GM12878 (cell line): ENCODE measurements around the gene PTCH2. TPM values are rescaled to one million over a fixed set of nuclear protein-coding genes. Genes with fewer than 3 reads are reported as not detected.

Experiments used
- ATAC-seq: fragments of 200-7000 bp; cut with Tn5 transposase; 3 replicates; pipeline ENCODE4 v1.9.1; 2020; ENCODE audit warnings: mild to moderate bottlenecking, moderate library complexity
- BruUV-seq: library from RNA; stranded (reverse); fragments of 400-500 nt; replicated peaks from 2 replicates; lab custom pipeline; 2021; lab: Mats Ljungman, UMichigan
- CTCF ChIA-PET: fragments of 300-600 bp; sonication (Branson Sonifier 250); formaldehyde crosslinking; extraction: SDS; loops from one replicate; lab custom pipeline; 2021; ENCODE audit warnings: inconsistent platforms; lab: Yijun Ruan, JAX
- POLR2A ChIA-PET: fragments of 350-600 bp; formaldehyde crosslinking; extraction: SDS; loops from one replicate; lab custom pipeline; 2021; ENCODE audit warnings: inconsistent platforms; lab: Charles Lee
- RAD21 ChIA-PET: fragments of 300-600 bp; sonication (Branson Sonifier 250); formaldehyde crosslinking; loops from one replicate; lab custom pipeline; 2023; ENCODE audit warnings: antibody characterized with exemption; ENCODE audit not compliant: unreplicated experiment; lab: Charles Lee
- SMC1A ChIA-PET: fragments of 300-600 bp; sonication (Branson Sonifier 250); formaldehyde crosslinking; loops from one replicate; lab custom pipeline; 2023; ENCODE audit not compliant: unreplicated experiment, uncharacterized antibody; lab: Charles Lee
- DNase-seq: peaks from one replicate; pipeline ENCODE4 v3.0.0-alpha.2; 2011; ENCODE audit warnings: low read depth, low spot score
- FAIRE-seq: peaks from 3 replicates; lab custom pipeline; 2011; peaks lifted over from hg19 to GRCh38; lab: Jason Lieb, UNC
- H2AFZ ChIP-seq: 2 replicates; pipeline ENCODE4 v1.6.0; 2011; ENCODE audit warnings: low read depth, low read length, control low read depth; ENCODE audit not compliant: control insufficient read depth
- H3K27ac ChIP-seq: 2 replicates; pipeline ENCODE4 v1.5.1; 2011; ENCODE audit warnings: control low read depth; ENCODE audit not compliant: control insufficient read depth, insufficient read depth
- H3K27me3 ChIP-seq, 2 experiments: replicated peaks in 1 of 2; 2 replicates each; pipeline versions ENCODE4 v1.6.0 to v1.6.1; 2011; ENCODE audit warnings: low read length in 1 of 2; ENCODE audit not compliant: control insufficient read depth in 2 of 2, insufficient read depth in 2 of 2
- H3K36me3 ChIP-seq, 2 experiments: 2 replicates each; pipeline ENCODE4 v1.5.1; 2011; ENCODE audit warnings: low read length in 1 of 2; ENCODE audit not compliant: control insufficient read depth in 2 of 2, insufficient read depth in 2 of 2
- H3K4me1 ChIP-seq: 2 replicates; pipeline ENCODE4 v1.6.1; 2011; ENCODE audit warnings: mild to moderate bottlenecking, low read length, moderate library complexity, mixed read lengths; ENCODE audit not compliant: control insufficient read depth, insufficient read depth
- H3K4me2 ChIP-seq: 2 replicates; pipeline ENCODE4 v1.6.0; 2011; ENCODE audit warnings: control low read depth; ENCODE audit not compliant: control insufficient read depth, insufficient read depth
- H3K4me3 ChIP-seq: fragments of 200-600 bp; sonication (generic); 2 replicates; pipeline ENCODE4 v1.5.1; 2016
- H3K79me2 ChIP-seq: 2 replicates; pipeline ENCODE4 v1.6.0; 2011; ENCODE audit warnings: low read length; ENCODE audit not compliant: control insufficient read depth, insufficient read depth
- H3K9ac ChIP-seq: 2 replicates; pipeline ENCODE4 v1.8.0; 2011; ENCODE audit warnings: low read length, control low read depth, mixed read lengths; ENCODE audit not compliant: control insufficient read depth, insufficient read depth
- H3K9me3 ChIP-seq: replicated peaks from 3 replicates; pipeline ENCODE4 v1.5.1; 2011; ENCODE audit warnings: mild to moderate bottlenecking, low read length; ENCODE audit not compliant: control insufficient read depth, insufficient read depth
- H4K20me1 ChIP-seq: 2 replicates; pipeline ENCODE4 v1.6.0; 2011; ENCODE audit not compliant: control insufficient read depth, insufficient read depth
- ASH2L ChIP-seq: fragments of 300-600, 200-600 bp; sonication (generic); IDR thresholded peaks from 2 replicates; pipeline ENCODE4 v1.6.1; 2017; ENCODE audit warnings: low read depth, mild to moderate bottlenecking, borderline replicate concordance
- CBFB ChIP-seq: IDR thresholded peaks from 2 replicates; pipeline ENCODE4 v1.6.1; 2016; ENCODE audit warnings: antibody characterized with exemption, low read depth
- DPF2 ChIP-seq: fragments of 450-650 bp; IDR thresholded peaks from 2 replicates; pipeline ENCODE4 v1.6.1; 2017; ENCODE audit warnings: mild to moderate bottlenecking
- EZH2 ChIP-seq: IDR thresholded peaks from 2 replicates; pipeline ENCODE4 v1.6.1; 2012; ENCODE audit warnings: low read depth, mild to moderate bottlenecking, control low read depth, inconsistent platforms, low read length, borderline replicate concordance; ENCODE audit not compliant: control insufficient read depth
- MEF2B ChIP-seq: fragments of 450-650 bp; IDR thresholded peaks from 2 replicates; pipeline ENCODE4 v1.6.1; 2018; ENCODE audit warnings: mild to moderate bottlenecking, moderate library complexity; ENCODE audit not compliant: partially characterized antibody, poor library complexity, severe bottlenecking
- NFYB ChIP-seq: IDR thresholded peaks from 2 replicates; pipeline ENCODE4 v1.6.1; 2011; ENCODE audit warnings: low read depth, mild to moderate bottlenecking, low read length, improper control_type of control experiment, moderate library complexity; ENCODE audit not compliant: insufficient read depth
- SMAD1 ChIP-seq: fragments of 450-650 bp; IDR thresholded peaks from 2 replicates; pipeline ENCODE4 v1.6.1; 2018; ENCODE audit warnings: mild to moderate bottlenecking, low read depth; ENCODE audit not compliant: partially characterized antibody
- ZNF217 ChIP-seq: fragments of 450-650 bp; IDR thresholded peaks from 2 replicates; pipeline ENCODE4 v1.6.1; 2017; ENCODE audit warnings: antibody characterized with exemption, mild to moderate bottlenecking
- ZNF274 ChIP-seq: IDR thresholded peaks from one replicate; pipeline ENCODE4 v1.8.0; 2011; ENCODE audit not compliant: insufficient read length, insufficient read depth
- WGBS: methylation state at CpG from one replicate; pipeline ENCODE4 v1.1.6; 2016; ENCODE audit warnings: low lambda C conversion rate; ENCODE audit not compliant: insufficient replicate concordance, insufficient coverage; ENCODE audit errors: missing lambda C conversion rate; 5-methylcytosine and 5-hydroxymethylcytosine counted together
- in situ Hi-C: fragments of 300-500 bp; cut with MboI; formaldehyde crosslinking; loops from 9 replicates; pipeline ENCODE4 v1.14.3; 2018; ENCODE audit warnings: mixed read lengths
- intact Hi-C: fragments of 100-400 bp; cut with micrococcal nuclease; formaldehyde crosslinking; loops from one replicate; pipeline ENCODE4 v1.14.2; 2022; ENCODE audit not compliant: unreplicated experiment
- polyA plus RNA-seq, 11 experiments: library from polyadenylated mRNA; depleted of rRNA in 4 of 11; unstranded in 6 of 11; stranded (reverse) in 5 of 11; fragments of >200 nt; fragmentation: Nextera tagmentation in 4 of 11; fragmentation: Illumina TruSeq in 1 of 11; extraction: Ambion mirVana in 4 of 11; extraction: Trizol in 1 of 11; gene quantifications; 1 replicate in 1 of 11; 2 replicates in 10 of 11; pipeline versions ENCODE4 v1.2.1 to v1.2.3, GENCODE V29; 2011 to 2016; ENCODE audit warnings: inconsistent platforms in 2 of 11, missing spikeins in 2 of 11, low read depth in 1 of 11
- total RNA-seq, 4 experiments: library from RNA; depleted of rRNA in 3 of 4; stranded (reverse); fragments of >200 nt in 3 of 4; fragmentation: Illumina TruSeq in 1 of 4; extraction: Trizol in 1 of 4; gene quantifications; 2 replicates each; pipeline versions ENCODE4 v1.2.1 to v1.2.3, GENCODE V29; 2013 to 2021
- TF ChIP-seq, protein P1 (sequence below): fragments of 450-650 bp; IDR thresholded peaks from 2 replicates; pipeline ENCODE4 v1.6.1; 2016; ENCODE audit warnings: mild to moderate bottlenecking
- TF ChIP-seq, protein P2 (sequence below): IDR thresholded peaks from 2 replicates; pipeline ENCODE4 v1.6.1; 2012; ENCODE audit warnings: improper control_type of control experiment, low read depth, low read length; ENCODE audit not compliant: insufficient replicate concordance

Gene PTCH2
- total and polyA plus RNA-seq, 10 of the 15 experiments (the other 5 are each of a cell fraction or from before 2014, with no cell fraction given) = 0.03 to 8.4 (median 0.10) TPM

DNA sequence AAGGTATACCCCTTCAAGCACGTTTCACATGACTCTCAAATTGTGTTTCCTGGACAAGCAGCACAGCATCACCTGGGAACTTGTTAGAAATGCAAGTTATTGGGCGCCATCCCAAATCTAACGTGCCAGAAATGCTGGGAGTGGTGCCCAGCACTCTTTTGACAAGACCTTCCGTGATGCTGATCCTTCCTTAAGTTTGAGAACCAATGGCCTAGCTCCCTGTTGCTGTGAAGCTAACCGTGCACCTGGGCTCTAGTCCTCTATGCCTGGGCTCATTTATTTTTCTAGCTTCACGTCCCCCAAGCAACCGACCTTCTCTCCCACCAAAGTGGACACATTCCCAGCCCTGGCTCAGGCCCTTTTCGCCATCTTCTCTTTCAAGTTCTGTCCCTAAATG, 59.4 kb downstream of the PTCH2 start (continued):
- no peak for TF ChIP-seq DPF2
- TF ChIP-seq SMAD1 = no peak
- TF ChIP-seq EZH2 = no peak
- no peak for TF ChIP-seq ZNF217
- no peak for TF ChIP-seq ASH2L

DNA sequence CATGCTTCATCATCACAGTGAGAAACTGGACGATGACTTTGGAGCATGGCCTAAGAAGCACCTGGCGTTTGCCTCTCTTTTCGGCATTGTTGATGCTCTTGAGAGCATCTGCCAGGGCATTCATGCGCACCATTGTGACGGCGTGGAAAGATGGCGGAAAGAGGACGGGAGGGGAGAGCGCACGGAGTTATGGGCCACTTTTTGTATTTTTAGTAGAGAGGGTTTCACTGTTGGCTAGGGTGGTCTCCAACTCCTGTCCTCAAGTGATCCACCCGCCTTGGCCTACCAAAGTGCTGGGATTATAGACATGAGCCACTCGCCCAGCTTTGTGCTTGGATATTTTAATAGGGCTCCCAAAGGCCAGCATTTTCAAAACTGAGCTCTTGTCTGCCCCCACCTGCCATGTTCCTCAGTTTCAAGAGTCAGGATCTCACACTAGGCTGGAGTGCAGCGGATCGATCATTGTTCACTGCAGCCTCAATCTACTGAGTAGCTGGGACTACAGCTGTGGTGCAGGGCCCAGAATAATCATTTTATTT, 62.4 kb downstream of the PTCH2 start:
- TF ChIP-seq MEF2B (no peak), NFYB (no peak), CBFB (0 out of 2 replicates have a peak, but pooled peaks have one; percentile 14), ZNF274 (no peak)
- TF ChIP-seq, protein P1, sequence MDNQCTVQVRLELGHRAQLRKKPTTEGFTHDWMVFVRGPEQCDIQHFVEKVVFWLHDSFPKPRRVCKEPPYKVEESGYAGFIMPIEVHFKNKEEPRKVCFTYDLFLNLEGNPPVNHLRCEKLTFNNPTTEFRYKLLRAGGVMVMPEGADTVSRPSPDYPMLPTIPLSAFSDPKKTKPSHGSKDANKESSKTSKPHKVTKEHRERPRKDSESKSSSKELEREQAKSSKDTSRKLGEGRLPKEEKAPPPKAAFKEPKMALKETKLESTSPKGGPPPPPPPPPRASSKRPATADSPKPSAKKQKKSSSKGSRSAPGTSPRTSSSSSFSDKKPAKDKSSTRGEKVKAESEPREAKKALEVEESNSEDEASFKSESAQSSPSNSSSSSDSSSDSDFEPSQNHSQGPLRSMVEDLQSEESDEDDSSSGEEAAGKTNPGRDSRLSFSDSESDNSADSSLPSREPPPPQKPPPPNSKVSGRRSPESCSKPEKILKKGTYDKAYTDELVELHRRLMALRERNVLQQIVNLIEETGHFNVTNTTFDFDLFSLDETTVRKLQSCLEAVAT = 0 out of 2 replicates have a peak, but pooled peaks have one; percentile 30
- TF ChIP-seq, protein P2, sequence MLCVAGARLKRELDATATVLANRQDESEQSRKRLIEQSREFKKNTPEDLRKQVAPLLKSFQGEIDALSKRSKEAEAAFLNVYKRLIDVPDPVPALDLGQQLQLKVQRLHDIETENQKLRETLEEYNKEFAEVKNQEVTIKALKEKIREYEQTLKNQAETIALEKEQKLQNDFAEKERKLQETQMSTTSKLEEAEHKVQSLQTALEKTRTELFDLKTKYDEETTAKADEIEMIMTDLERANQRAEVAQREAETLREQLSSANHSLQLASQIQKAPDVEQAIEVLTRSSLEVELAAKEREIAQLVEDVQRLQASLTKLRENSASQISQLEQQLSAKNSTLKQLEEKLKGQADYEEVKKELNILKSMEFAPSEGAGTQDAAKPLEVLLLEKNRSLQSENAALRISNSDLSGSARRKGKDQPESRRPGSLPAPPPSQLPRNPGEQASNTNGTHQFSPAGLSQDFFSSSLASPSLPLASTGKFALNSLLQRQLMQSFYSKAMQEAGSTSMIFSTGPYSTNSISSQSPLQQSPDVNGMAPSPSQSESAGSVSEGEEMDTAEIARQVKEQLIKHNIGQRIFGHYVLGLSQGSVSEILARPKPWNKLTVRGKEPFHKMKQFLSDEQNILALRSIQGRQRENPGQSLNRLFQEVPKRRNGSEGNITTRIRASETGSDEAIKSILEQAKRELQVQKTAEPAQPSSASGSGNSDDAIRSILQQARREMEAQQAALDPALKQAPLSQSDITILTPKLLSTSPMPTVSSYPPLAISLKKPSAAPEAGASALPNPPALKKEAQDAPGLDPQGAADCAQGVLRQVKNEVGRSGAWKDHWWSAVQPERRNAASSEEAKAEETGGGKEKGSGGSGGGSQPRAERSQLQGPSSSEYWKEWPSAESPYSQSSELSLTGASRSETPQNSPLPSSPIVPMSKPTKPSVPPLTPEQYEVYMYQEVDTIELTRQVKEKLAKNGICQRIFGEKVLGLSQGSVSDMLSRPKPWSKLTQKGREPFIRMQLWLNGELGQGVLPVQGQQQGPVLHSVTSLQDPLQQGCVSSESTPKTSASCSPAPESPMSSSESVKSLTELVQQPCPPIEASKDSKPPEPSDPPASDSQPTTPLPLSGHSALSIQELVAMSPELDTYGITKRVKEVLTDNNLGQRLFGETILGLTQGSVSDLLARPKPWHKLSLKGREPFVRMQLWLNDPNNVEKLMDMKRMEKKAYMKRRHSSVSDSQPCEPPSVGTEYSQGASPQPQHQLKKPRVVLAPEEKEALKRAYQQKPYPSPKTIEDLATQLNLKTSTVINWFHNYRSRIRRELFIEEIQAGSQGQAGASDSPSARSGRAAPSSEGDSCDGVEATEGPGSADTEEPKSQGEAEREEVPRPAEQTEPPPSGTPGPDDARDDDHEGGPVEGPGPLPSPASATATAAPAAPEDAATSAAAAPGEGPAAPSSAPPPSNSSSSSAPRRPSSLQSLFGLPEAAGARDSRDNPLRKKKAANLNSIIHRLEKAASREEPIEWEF = no peak
- RAD21 ChIA-PET = no interaction called here
- POLR2A ChIA-PET = interaction anchor here (0.6 to 1.6 kb wide), 5 partner anchors 12 to 1559 kb away, joined by 3 to 4 read pairs (median 3); no protein-coding TSS in a partner anchor
- CTCF ChIA-PET = interaction anchor here (0.6 to 1.3 kb wide), 3 partner anchors 10 to 236 kb away, joined by 3 to 5 read pairs (median 5); no protein-coding TSS in a partner anchor
- SMC1A ChIA-PET = interaction anchor here (0.8 kb wide), 1 partner anchor 12 kb away, joined by 4 read pairs; no protein-coding TSS in a partner anchor
- no peaks in the 10 kb centered on the region for H3K27me3 ChIP-seq
- H3K36me3 ChIP-seq = peaks cover 8 to 30% of the 10 kb centered on the region in 2 experiments
- peaks cover 12% of the 10 kb centered on the region for H4K20me1 ChIP-seq
- DNase-seq = no peak
- WGBS = 87% methylated on average over 14 of the region's 14 CpGs
- no peaks in the 10 kb centered on the region for H3K9me3 ChIP-seq
- intact Hi-C loops = no loop called here
- no peak overlapping the region for H2AFZ ChIP-seq
- BruUV-seq = no TSS peak
- in situ Hi-C loops = no loop called here
- no peak overlapping the region for H3K9ac ChIP-seq
- no peak for ATAC-seq
- no peak overlapping the region for H3K4me3 ChIP-seq
- H3K27ac ChIP-seq = no peak overlapping the region
- H3K79me2 ChIP-seq = peaks cover 33% of the 10 kb centered on the region
- FAIRE-seq = no peak
- H3K4me2 ChIP-seq = no peak overlapping the region
- H3K4me1 ChIP-seq = peaks cover 32% of the 10 kb centered on the region
